Lower lobe of right lung (tissue), 2 donors: ENCODE data around the gene FCAR. TPM values are rescaled to one million over a fixed set of nuclear protein-coding genes. Genes with fewer than 3 reads are reported as not detected.

Experiments used
- ATAC-seq, 2 donors: fragments of 200-7000 bp; cut with Tn5 transposase; one replicate each; pipeline ENCODE4 v1.9.1; 2020 to 2022; ENCODE audit warnings: mild to moderate bottlenecking in 2 of 2, moderate library complexity in 2 of 2
- DNase-seq: peaks from one replicate; pipeline ENCODE4 v3.0.0-alpha.2; 2020
- H3K27ac ChIP-seq: fragments of 200-600 bp; one replicate; pipeline ENCODE4 v1.8.0; 2022
- H3K27me3 ChIP-seq: fragments of 200-600 bp; one replicate; pipeline ENCODE4 v1.8.0; 2022; ENCODE audit warnings: low read depth
- H3K36me3 ChIP-seq: fragments of 200-600 bp; one replicate; pipeline ENCODE4 v1.8.0; 2022; ENCODE audit warnings: mild to moderate bottlenecking
- H3K4me1 ChIP-seq: fragments of 200-600 bp; one replicate; pipeline ENCODE4 v1.8.0; 2022
- H3K4me3 ChIP-seq: fragments of 200-600 bp; one replicate; pipeline ENCODE4 v1.8.0; 2022; ENCODE audit warnings: mild to moderate bottlenecking
- H3K9me3 ChIP-seq: fragments of 200-600 bp; one replicate; pipeline ENCODE4 v1.8.0; 2022
- CTCF ChIP-seq: fragments of 200-600 bp; IDR thresholded peaks from one replicate; pipeline ENCODE4 v1.8.0; 2022; ENCODE audit warnings: antibody characterized with exemption, mild to moderate bottlenecking
- intact Hi-C: fragments of 100-400 bp; cut with DNase I; formaldehyde crosslinking; loops from one replicate; pipeline ENCODE4 v1.11.0; 2022
- total RNA-seq: library from RNA; stranded (reverse); fragmentation: NEBNext Ultra II Directional; extraction: Animal tissue kit (Norgen Biotek cat#: 25700); gene quantifications from one replicate; pipeline ENCODE4 v1.2.1, GENCODE V29; 2021
- donor health status: DM: no; HTN: yes; CAD: no; lungs with severe emphysema.

The FCAR gene
- total RNA-seq, 1 donor from 2014 or later = 6.7 TPM

DNA sequence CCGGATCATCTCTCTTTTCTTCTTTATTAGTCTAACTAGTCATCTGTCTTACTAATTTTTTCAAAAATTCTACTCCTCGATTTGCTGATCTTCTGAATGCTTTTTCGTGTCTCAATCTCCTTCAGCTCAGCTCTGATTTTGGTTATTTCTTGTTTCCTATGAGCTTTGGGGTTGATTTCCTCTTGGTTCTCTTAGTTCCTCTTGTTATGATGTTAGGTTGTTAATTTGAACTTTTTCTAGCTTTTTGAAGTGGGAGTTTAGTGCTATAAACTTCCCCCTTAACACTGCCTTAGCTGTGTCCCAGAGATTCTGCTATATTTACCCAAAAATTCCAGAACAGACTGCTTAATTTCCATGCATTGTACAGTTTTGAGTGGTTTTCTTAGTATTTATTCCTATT is 3.4 kb downstream of the FCAR start:
- intact Hi-C loops = no loop called here
- Histone ChIP-seq H3K27me3 (peaks cover 8% of the 10 kb centered on the region), H3K4me3 (no peak overlapping the region), H3K4me1 (no peaks in the 10 kb centered on the region), H3K9me3 (no peaks in the 10 kb centered on the region), H3K36me3 (no peaks in the 10 kb centered on the region), H3K27ac (no peak overlapping the region)
- ATAC-seq (no peak), DNase-seq (no peak)
- no peak for TF ChIP-seq CTCF

DNA sequence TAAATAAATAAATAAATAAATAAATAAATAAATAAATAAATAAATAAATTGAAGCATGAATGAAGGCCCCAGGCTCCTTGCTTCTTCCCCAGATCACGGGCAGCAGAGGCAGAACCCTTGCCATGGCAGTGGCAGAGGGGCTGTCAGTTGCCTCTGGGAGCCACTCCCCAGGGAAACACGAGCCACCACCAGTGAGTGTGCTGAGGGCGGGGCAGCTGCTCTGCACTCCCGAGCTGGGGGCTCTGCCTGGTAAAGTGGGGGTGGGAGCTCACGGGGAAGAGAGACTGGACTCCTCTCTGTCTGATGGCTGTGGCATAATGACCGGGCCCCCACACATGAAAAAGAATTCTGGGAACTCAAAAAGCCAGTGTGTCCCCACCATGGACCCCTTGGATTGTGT is 7.8 kb downstream of the FCAR start:
- Histone ChIP-seq H3K36me3 (no peaks in the 10 kb centered on the region), H3K4me3 (no peak overlapping the region), H3K27ac (no peak overlapping the region), H3K4me1 (no peaks in the 10 kb centered on the region), H3K27me3 (peaks cover 21% of the 10 kb centered on the region), H3K9me3 (no peaks in the 10 kb centered on the region)
- no peak for TF ChIP-seq CTCF
- intact Hi-C loops = no loop called here
- no peak for ATAC-seq
- no peak for DNase-seq

- no peak overlapping the region for H3K4me3 ChIP-seq
- peaks cover 28% of the 10 kb centered on the region for H3K27me3 ChIP-seq
- no peaks in the 10 kb centered on the region for H3K9me3 ChIP-seq
- H3K36me3 ChIP-seq = no peaks in the 10 kb centered on the region
- ATAC-seq = no peak
- no peaks in the 10 kb centered on the region for H3K4me1 ChIP-seq
- intact Hi-C loops = no loop called here
- no peak for DNase-seq
- no peak overlapping the region for H3K27ac ChIP-seq
- no peak for TF ChIP-seq CTCF
These were observed 8.7 kb downstream of the FCAR start for GRCh38 chr19:54882758-54883157.

- intact Hi-C loops = no loop called here
- ATAC-seq (no peak), DNase-seq (no peak)
- Histone ChIP-seq H3K27me3 (peaks cover 28% of the 10 kb centered on the region), H3K9me3 (no peaks in the 10 kb centered on the region), H3K4me1 (no peaks in the 10 kb centered on the region), H3K36me3 (no peaks in the 10 kb centered on the region), H3K4me3 (no peak overlapping the region), H3K27ac (no peak overlapping the region)
- no peak for TF ChIP-seq CTCF
These were observed 9.2 kb downstream of the FCAR start for GRCh38 chr19:54883228-54883627.

DNA sequence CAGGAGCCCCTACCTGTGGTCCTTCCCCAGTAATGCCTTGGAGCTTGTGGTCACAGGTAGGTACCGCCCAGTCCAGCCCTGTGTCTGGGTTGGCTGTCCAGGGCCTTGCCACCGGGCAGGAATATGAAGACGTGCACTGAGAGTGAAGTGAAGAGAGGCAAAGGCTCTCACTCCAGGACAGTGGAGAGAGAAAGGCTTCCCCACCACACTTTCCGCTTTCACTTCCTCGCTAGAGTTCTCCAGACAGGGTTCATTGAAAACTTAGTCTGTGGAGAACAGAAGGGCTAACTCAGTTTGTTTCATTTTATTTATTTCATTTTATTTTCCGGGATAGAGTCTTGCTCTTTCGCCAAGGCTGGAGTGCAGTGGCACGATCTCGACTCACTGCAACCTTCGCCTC is 14.2 kb downstream of the FCAR start:
- Histone ChIP-seq H3K4me3 (no peak overlapping the region), H3K27me3 (peaks cover 19% of the 10 kb centered on the region)
- intact Hi-C loops = no loop called here

More for the DNA sequence above, 14.2 kb downstream of the FCAR start:
- Histone ChIP-seq H3K9me3 (no peaks in the 10 kb centered on the region), H3K27ac (no peak overlapping the region), H3K4me1 (no peaks in the 10 kb centered on the region), H3K36me3 (no peaks in the 10 kb centered on the region)
- no peak for ATAC-seq
- no peak for TF ChIP-seq CTCF
- DNase-seq = no peak
